Measurements from ENCODE around the gene PYCR2. TPM values are rescaled to one million over a fixed set of nuclear protein-coding genes. Genes with fewer than 3 reads are reported as not detected.

The PYCR2 gene
- total RNA-seq, 2 experiments from 2014 or later = 136 to 181 TPM

GRCh38 chr1:225941942-225942222, 17.8 kb upstream of the PYCR2 start:
- DNase-seq (ENCODE audit: low spot score) = no peak
- peaks cover 77% of the 10 kb centered on the region for H3K4me1 ChIP-seq (ENCODE audit: insufficient read depth, low read length, poor library complexity, severe bottlenecking)
- no peaks in the 10 kb centered on the region for H3K9me2 ChIP-seq (ENCODE audit: insufficient read depth, low read length)
- no peaks in the 10 kb centered on the region for H3K9me3 ChIP-seq (ENCODE audit: low read length)
- H4K20me1 ChIP-seq (ENCODE audit: insufficient read depth, low read length) = no peaks in the 10 kb centered on the region
- CTCF ChIA-PET (ENCODE audit: unreplicated experiment) = interaction anchor here (0.7 kb wide), 1 partner anchor 17 kb away, joined by 4 read pairs; no protein-coding TSS in a partner anchor
- H3K4me3 ChIP-seq (ENCODE audit: low read depth, low read length, poor library complexity, severe bottlenecking) = peak overlapping the region; percentile 45
- no peak for TF ChIP-seq EZH2phosphoT487 (IDR thresholded peaks at IDR 0.05; ENCODE audit: borderline replicate concordance, low read depth, low read length)
- TF ChIP-seq CTCF (conservative IDR thresholded peaks at IDR 0.05; ENCODE audit: low read length) = no peak
- POLR2A ChIA-PET = interaction anchor here (1.4 to 7.9 kb wide), 5 partner anchors 9 to 162 kb away, joined by 4 to 83 read pairs (median 7); partner anchors contain the start of gene PYCR2
- peak overlapping the region; percentile 95 for H3K27ac ChIP-seq (ENCODE audit: low read depth, low read length, poor library complexity, severe bottlenecking)
- intact Hi-C loops (cut with micrococcal nuclease; ENCODE audit: unreplicated experiment) = loop anchor here (1.0 to 5.0 kb wide), 3 partner anchors 18 to 515 kb away; partner anchors contain the start of genes LBR, PYCR2 and TMEM63A
- H2AFZ ChIP-seq (ENCODE audit: low read length) = peak overlapping the region; percentile 57; the same call in 1 of the 2 replicates
- peak overlapping the region; percentile 76 for H3K4me2 ChIP-seq (ENCODE audit: low read length)
- no peaks in the 10 kb centered on the region for H3K79me2 ChIP-seq (ENCODE audit: insufficient read depth, low read depth, low read length)
- no TSS peak for BruUV-seq (replicated peaks)
- H3K36me3 ChIP-seq (ENCODE audit: insufficient read depth, low read length) = no peaks in the 10 kb centered on the region

- CTCF ChIA-PET (ENCODE audit: unreplicated experiment) = interaction anchor here (0.7 to 1.3 kb wide), 3 partner anchors 11 to 60 kb away, joined by 4 to 5 read pairs (median 4); no protein-coding TSS in a partner anchor
Measured at GRCh38 chr1:225941187-225941941, 17.3 kb upstream of the PYCR2 start, which contains the start of gene LEFTY2. Gene LEFTY2 (minus strand): TSS chr1:225941220. CDS start chr1:225941140, 80 bp downstream.

More at GRCh38 chr1:225941187-225941941, 17.3 kb upstream of the PYCR2 start, which contains the start of gene LEFTY2:
- POLR2A ChIA-PET = interaction anchor here (0.6 to 7.9 kb wide), 11 partner anchors 9 to 293 kb away, joined by 3 to 83 read pairs (median 4); partner anchors contain the start of gene PYCR2
- no TSS peak for BruUV-seq (replicated peaks)
- Histone ChIP-seq H3K27ac (ENCODE audit: low read depth, low read length, poor library complexity, severe bottlenecking) (peak within 1 kb of the TSS; percentile 95), H3K9me3 (ENCODE audit: low read length) (no peaks in the 10 kb centered on the region), H3K4me1 (ENCODE audit: insufficient read depth, low read length, poor library complexity, severe bottlenecking) (peaks cover 77% of the 10 kb centered on the region), H3K4me3 (ENCODE audit: low read depth, low read length, poor library complexity, severe bottlenecking) (peak within 1 kb of the TSS; percentile 45), H3K9me2 (ENCODE audit: insufficient read depth, low read length) (no peaks in the 10 kb centered on the region), H3K4me2 (ENCODE audit: low read length) (peak within 1 kb of the TSS; percentile 76), H2AFZ (ENCODE audit: low read length) (peak within 1 kb of the TSS; percentile 57; the same call in 1 of the 2 replicates), H3K36me3 (ENCODE audit: insufficient read depth, low read length) (no peaks in the 10 kb centered on the region), H3K79me2 (ENCODE audit: insufficient read depth, low read depth, low read length) (no peaks in the 10 kb centered on the region), H4K20me1 (ENCODE audit: insufficient read depth, low read length) (no peaks in the 10 kb centered on the region)
- TF ChIP-seq CTCF (conservative IDR thresholded peaks at IDR 0.05; ENCODE audit: low read length) = no peak
- TF ChIP-seq EZH2phosphoT487 (IDR thresholded peaks at IDR 0.05; ENCODE audit: borderline replicate concordance, low read depth, low read length) = no peak
- peak; percentile 62 for DNase-seq (ENCODE audit: low spot score)
- intact Hi-C loops (cut with micrococcal nuclease; ENCODE audit: unreplicated experiment) = loop anchor here (5.0 kb wide), 1 partner anchor 514 kb away; the partner anchor contains the start of gene LBR
